ENCODE measurements around the gene PLEKHA8. TPM values are rescaled to one million over a fixed set of nuclear protein-coding genes. Genes with fewer than 3 reads are reported as not detected.

Gene PLEKHA8
- polyA plus RNA-seq, 1 donor = 21.2 TPM

DNA sequence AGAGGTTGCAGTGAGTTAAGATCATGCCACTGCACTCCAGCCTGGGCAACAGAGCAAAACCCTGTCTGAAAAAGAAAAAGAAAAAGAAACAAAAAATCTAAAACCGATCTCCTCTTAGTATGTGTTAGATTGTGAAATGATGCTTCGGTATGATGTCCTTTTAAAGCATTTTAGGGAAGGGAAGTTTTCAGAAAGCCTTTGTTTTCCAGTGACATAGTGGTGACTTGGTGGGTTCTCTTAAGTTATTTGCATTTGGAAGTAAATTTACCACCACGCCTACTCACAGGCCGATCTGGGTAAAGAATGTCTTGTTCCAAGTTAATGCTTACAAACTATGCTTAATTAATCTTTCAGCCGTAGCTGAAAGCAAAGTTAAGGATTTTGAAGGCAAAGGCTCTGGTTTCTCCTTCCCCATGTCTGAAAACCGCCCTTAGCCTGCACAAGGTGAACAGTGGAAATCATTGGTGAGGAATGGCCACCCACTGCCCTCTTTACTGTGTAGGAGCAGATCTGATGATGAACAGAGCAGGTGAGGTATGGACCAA, 117.3 kb downstream of the PLEKHA8 start:
- no peak for DNase-seq

DNA sequence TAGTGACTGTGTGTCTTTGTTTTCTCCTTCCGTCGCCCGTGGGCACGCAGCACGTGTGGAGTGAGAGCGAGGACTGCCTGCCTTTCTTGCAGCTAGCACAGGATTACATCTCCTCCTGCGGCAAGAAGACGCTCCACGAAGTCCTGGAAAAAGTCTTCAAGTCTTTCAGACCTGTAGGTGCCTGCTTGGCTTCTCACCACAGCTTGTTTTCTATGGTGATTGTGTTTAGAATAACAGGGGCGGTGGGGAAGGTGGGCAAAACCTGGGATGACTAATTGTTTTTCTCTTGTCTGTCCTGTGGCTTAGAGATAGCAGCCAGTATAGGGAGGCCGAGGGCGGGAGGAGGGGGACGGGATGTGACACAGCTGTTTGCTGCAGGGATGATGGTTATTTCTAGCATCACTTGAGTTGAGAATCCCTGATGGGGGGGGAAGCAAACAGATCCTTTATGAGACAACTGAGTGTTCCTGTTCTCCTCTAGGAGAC, 118.0 kb downstream of the PLEKHA8 start:
- no peak for DNase-seq

DNA sequence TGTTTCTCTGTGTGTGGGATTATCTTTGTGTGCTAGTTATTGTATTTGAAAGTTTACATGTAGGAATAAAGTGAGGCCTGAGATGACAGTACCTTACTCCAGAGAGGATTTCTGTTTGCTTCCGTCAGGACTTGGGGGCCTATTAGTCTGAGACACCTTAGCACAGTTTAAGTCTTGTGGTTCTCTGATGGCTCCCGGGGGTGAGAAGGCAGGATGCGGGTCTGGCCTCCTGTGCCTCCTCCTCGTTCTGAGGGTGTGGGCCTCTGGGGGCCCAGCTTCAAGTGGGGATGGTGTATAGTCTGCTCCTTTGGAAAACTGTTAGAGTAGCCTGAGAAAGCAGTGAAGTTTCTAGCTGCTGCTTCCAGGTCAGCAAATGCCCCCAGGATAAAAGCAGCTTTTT, 119.0 kb downstream of the PLEKHA8 start:
- DNase-seq = no peak

DNA sequence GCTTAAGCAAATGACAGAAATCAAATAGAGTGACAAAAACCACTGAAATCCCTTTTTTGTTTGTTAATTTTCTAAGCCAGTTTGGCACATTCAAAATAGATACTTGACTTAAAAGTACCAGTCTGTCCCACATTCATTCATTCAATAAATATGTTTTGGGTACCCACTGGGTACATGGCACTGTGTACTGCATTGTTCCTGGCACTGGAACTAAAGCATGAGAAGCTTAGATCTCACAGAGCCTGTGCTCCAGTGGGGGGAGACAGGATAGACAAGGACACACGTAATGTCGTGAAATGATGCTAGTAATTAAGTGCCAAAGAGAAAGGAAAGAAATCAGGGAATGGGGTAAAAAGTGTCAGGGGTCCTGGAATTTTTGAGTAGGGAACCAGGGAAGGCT, 119.6 kb downstream of the PLEKHA8 start:
- DNase-seq = no peak

- no peak for DNase-seq
Measured at GRCh38 chr7:30148426-30148825, 120.2 kb downstream of the PLEKHA8 start.

- no peak for DNase-seq
Measured at GRCh38 chr7:30148951-30149459, 120.8 kb downstream of the PLEKHA8 start.

DNA sequence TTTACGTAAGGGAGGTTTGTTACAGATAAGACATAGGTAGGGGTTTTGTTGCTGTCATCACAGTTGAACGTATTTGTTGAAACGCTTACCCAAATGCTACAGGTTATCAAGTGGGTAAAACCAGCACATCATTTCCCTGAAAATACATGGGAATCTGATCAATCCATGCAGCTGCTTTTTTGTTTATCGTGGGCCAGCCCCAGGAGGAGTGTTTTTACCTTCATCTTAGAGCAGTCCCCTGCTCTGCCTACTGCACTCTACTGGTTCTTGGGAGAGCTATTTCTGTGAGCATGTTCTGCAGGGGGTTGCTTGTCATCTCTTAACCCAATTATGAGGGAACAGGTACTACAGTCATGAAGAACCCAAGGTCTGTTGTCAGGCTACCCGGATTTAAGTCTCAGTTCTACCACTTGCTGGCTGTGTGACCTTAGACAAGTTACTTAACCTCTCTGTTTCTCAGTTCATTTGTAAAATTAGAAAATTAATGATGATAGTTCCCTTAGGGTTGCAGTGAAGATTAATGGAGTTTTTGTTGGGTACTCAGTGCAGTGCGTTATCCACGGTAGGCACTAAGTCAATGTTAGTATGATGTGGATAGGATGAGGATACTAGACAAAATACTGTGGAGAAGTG, 121.5 kb downstream of the PLEKHA8 start:
- DNase-seq = no peak

DNA sequence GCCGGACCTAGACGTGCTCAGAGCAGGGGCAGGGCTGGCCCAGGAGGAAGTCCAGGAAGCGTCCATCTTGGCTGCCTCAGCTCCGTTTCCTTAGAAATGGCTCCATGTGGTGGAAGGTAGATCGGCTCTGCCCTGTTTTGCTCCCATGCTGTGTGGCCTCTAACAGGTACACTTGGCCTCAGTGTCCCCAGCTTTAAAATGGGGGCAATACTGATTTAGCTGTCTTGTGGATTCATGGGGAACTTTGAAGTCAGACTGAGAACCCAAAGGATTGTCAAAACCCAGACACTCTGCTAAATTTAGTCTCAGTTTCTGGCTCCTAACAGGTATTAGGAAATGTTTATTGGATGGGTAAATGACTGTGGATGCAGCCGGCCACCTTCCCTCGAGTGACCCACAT, 122.5 kb downstream of the PLEKHA8 start:
- no peak for DNase-seq

DNA sequence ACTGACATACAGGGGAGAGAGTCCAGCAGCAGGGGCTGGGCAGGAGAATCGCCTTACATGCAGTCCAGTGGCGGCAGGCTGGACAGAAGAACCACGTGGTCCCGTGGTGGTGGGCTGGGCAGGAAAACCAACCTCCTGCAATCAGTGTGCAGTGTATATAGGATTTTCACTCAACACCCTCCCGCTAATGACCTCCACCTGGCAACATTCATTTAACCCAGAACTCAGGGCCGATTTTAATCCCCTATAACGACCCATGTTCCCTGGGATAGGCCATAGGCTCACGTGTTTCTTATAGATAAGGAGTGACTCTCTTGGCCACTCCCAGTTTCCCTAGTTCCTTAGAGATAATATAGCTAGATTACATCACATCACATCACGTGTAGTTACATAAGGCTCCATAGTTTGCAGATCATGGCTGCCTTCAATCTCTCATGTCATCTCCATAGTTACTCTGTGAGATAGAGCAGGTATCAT, 125.9 kb downstream of the PLEKHA8 start:
- no peak for DNase-seq

GRCh38 chr7:30155481-30155880, 127.3 kb downstream of the PLEKHA8 start:
- no peak for DNase-seq

DNA sequence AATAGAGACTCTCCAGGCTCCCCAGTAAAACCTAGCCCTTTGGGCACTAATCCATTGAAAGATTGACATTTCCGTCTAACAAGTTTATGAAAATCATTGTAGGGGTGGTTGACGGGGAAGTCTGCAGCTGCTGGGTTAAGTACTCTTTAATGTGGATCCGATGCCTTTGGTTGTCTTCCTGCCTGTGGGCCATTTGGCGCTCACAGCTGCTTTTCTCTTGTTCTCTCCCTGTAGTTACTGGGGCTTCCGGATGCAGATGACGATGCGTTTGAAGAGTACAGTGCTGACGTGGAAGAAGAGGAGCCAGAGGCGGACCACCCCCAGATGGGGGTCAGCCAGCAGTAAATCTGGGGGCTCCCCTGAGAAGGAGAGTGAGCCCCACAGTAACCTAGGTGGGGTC, 129.0 kb downstream of the PLEKHA8 start:
- DNase-seq = no peak

DNA sequence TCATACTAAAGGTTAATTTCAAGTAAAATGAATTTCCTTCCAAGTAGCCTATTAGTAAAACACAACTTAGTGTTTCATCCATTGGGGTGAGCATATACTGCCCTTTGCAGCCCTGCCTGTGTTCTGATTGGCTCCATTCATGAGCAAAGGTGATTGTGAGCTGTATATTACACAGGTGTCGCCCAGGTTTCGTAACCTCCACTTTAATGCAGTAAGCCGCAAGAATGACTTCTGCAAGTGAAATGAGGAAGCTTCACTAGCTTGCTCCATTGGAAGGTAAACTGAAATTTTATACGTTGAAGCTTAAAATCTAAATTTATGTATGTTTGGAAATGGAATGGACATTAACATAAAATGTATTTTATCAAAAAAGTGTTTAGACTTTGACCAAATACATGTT, 131.0 kb downstream of the PLEKHA8 start:
- no peak for DNase-seq

GRCh38 chr7:30159698-30160143, 131.5 kb downstream of the PLEKHA8 start:
- DNase-seq = no peak

GRCh38 chr7:30160329-30160728, 132.1 kb downstream of the PLEKHA8 start:
- no peak for DNase-seq

- no peak for DNase-seq
Measured at GRCh38 chr7:30162133-30162532, 133.9 kb downstream of the PLEKHA8 start.

GRCh38 chr7:30162622-30163124, 134.5 kb downstream of the PLEKHA8 start:
- DNase-seq = no peak

DNA sequence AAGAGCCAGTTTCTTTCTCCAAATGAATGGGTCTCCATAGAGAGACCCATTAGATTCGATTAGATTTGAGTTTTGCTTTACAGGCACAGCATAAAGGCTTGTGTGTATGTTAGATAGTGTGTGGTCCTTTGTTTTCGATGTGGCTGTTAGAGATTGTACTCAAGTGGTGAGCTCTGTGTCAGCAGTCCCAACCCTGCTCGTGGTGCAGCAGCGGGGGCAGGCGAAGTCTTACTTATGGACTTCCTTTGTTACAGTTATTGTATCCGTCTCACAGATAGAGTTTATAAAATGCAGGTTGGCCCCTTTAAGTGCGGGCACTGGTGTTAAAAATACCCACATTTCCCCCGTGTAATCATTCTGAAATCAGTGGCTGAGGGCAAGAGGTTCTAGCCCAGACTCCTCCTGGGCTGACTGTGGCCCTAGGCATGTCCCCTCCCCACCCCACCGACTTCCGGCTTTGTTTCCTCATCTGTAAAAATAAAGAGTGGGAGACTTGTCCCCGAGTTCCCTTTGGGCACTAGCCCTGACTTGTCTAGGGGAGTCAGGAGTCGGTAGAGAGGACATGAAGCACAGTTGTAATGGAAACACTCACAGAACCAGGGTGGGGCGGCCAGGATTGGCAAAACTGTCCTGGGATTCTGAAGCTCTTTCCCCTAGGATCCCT, 135.2 kb downstream of the PLEKHA8 start:
- DNase-seq = no peak

GRCh38 chr7:30164567-30164966, 136.4 kb downstream of the PLEKHA8 start:
- peak; percentile 65 for DNase-seq

GRCh38 chr7:30165590-30165989, 137.4 kb downstream of the PLEKHA8 start:
- DNase-seq = no peak

- no peak for DNase-seq
Measured at GRCh38 chr7:30166155-30166840, 138.1 kb downstream of the PLEKHA8 start.

- no peak for DNase-seq
Measured at GRCh38 chr7:30166841-30167235, 138.6 kb downstream of the PLEKHA8 start.

DNA sequence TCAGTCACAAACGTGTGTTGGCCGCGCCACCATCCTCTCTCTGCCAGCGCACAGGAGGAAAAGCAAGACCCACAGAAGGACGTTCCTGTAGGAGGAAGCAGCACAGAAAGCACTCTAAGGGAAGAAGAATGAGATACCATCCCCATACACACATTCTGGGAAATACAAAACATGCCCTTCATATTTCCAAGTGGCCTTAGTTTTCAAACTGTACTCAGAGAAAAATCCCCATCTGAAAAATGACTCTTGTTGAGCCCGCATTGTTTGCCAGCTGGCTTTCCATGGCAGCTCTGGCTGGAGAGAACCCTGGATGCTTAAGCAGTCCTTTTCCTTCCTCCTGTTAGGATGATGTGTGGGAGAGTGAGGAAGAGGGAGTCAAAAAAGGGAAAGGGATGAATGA, 139.7 kb downstream of the PLEKHA8 start:
- no peak for DNase-seq
